Daoy (cell line): ENCODE data around the gene PEX11G. TPM values are rescaled to one million over a fixed set of nuclear protein-coding genes. Genes with fewer than 3 reads are reported as not detected.

Experiments used
- DNase-seq: peaks from one replicate; pipeline ENCODE4 v3.0.0-alpha.2; 2015; ENCODE audit warnings: low read depth
- total RNA-seq: library from RNA; depleted of rRNA; stranded (reverse); fragments of >200 nt; shearing (Covaris generic); gene quantifications from 2 replicates; pipeline ENCODE4 v1.2.3, GENCODE V29; 2014; rRNA removed

PEX11G gene
- total RNA-seq, 1 experiment from 2014 or later: 1.0 TPM

DNA sequence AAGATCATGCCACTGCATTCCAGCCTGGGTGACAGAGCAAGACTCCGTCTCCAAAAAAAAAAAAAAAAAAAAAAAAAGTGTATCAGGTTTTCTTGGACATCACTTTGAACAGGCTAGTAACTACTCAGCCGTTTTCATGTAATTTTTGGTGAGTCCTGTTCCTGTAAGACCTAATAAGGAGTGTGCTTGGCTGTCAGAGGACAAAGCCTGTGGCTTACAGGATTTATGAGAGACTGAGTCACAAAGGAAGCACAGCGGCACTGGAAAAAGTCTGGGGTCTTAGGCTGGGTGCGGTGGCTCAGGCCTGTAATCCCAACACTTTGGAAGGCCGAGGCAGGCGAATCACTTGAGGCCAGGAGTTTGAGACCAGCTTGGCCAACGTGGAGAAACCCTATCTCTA, 55.4 kb downstream of the PEX11G start:
- DNase-seq: peak; percentile 23

DNA sequence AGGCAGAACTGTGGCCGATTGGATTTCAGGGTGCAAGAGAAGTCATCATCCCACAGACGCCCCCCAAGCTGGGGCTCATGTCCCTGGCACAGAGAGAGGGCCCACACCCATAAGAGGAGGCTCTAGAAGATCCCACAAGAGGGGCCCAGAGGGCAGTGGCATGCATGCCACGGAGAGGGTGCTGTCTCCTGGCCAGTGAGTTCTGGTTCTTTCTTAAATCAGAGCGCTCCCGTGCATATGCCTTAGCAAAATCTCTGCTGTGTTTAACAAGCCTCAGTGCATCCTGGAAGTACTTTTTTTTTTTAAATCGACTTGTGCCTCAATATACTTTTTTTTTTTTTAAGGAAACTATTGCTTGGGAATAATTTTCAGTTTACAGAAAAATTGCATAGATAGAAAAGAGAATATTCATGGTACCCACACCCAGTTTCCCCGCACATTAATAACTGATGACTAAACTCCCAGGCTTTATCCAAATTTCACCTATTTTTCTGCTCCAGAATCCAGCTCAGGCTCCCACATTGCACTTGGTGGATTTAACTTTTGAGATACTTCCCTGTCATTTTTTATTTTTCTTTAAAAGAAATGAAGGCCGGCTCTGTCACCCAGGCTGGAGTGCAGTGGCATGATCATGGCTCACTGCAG, 59.1 kb downstream of the PEX11G start:
- DNase-seq: no peak

DNA sequence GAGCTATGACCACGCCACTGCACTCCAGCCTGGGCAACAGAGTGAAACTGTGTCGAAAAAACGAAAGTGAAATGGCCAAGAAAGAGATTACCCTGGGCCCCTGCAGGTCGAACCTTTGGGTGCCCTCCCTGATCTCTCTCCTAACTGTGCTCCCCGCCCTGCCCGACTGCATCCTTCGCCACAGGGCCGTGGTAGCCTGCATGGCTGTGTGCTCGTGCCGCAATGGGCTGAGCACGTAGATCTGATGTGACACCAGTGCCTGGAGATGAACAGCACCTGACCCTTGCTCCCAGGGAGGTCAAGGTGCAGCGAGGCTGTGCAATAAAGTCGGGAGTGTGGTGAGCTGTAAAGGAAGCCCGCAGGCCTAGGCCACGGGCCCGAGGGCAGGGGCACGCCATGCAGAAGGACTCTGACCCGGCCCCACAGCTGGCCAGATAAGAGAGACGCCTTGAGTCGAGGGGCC, 60.2 kb downstream of the PEX11G start:
- DNase-seq: no peak

DNA sequence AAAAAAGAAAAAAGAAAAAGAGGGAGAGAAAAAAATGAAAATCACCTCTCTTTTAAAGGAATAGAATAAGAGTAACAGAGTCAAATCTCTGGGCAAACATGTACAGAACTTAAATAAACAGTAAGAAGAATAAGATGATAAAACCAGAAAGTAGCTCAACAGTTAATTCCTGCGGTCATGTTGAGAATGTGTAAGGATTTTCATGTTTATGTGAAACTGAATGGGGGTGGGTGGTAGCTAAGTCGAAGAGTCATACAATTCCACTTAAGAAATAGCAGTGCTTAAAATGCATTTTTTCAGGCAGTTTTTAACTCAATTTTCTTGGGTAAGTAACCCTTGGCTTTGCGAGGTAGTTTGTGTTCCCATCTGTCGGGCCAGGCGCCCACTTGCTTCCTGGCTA, 60.9 kb downstream of the PEX11G start:
- DNase-seq: no peak

DNA sequence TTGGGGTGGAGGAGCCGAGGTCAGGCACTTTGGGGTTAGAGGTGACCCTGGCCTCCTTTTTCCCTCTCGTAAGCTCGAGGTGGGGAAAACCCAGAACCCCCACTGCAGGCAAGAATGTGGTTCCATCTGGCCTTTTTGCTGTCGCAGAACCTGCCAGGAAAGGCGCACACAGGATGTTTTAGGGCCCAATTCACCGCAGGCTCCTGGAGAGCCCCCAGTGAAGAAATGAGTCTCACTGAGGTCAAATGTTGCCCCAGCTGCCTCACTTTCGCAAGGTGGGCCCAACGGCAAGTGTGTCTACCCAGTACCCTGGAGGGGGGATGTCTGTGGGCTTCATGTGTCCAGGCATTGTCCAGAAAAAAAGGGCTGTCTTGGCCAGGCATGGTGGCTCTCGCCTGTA, 61.8 kb downstream of the PEX11G start:
- no peak for DNase-seq

Other genes with a start within 250 kb of the PEX11G start
- 8.9 and 10.0 TPM in 2 replicates for gene INSR, start 194.6 kb downstream of the PEX11G start, total RNA-seq
- gene ARHGEF18, start 140.1 kb downstream of the PEX11G start, total RNA-seq: 38.8 and 53.5 TPM in 2 replicates
- gene ZNF358, start 27.1 kb upstream of the PEX11G start, total RNA-seq: 16.9 and 37.6 TPM in 2 replicates
- 1.6 and 3.6 TPM in 2 replicates for gene MCOLN1, start 33.6 kb upstream of the PEX11G start, total RNA-seq
- gene PNPLA6, start 46.7 kb upstream of the PEX11G start, total RNA-seq: 40.5 and 51.0 TPM in 2 replicates
- gene CAMSAP3, start 106.8 kb upstream of the PEX11G start, total RNA-seq: 1.4 and 1.5 TPM in 2 replicates
- gene XAB2, start 140.5 kb upstream of the PEX11G start, total RNA-seq: 47.3 and 48.9 TPM in 2 replicates
- gene PET100, start 140.8 kb upstream of the PEX11G start, total RNA-seq: 31.9 and 135 TPM in 2 replicates
- not detected in 2 replicates for gene PCP2, start 144.7 kb upstream of the PEX11G start, total RNA-seq
- gene STXBP2, start 148.1 kb upstream of the PEX11G start, total RNA-seq: 11.7 and 15.8 TPM in 2 replicates
- not detected in 2 replicates for gene RETN, start 180.0 kb upstream of the PEX11G start, total RNA-seq
- gene MCEMP1, start 188.1 kb upstream of the PEX11G start, total RNA-seq: not detected in 2 replicates
- 64.7 and 75.2 TPM in 2 replicates for gene TRAPPC5, start 191.8 kb upstream of the PEX11G start, total RNA-seq
- gene FCER2, start 213.1 kb upstream of the PEX11G start, total RNA-seq: not detected in 2 replicates
- not detected in 2 replicates for gene CLEC4G, start 243.1 kb upstream of the PEX11G start, total RNA-seq